SIG-M5 treated with dmso at 0.1 percent for 504 hours (cell line): ENCODE measurements around the gene NCKIPSD.

Experiments used
- DNase-seq: peaks from one replicate; lab custom pipeline; 2025; ENCODE audit not compliant: unreplicated experiment; lab: John Stamatoyannopoulos, UW

The NCKIPSD gene

GRCh38 chr3:48625600-48625999 lies 60.1 kb downstream of the NCKIPSD start:
- no peak for DNase-seq

GRCh38 chr3:48624767-48625166 lies 60.9 kb downstream of the NCKIPSD start:
- DNase-seq = no peak

GRCh38 chr3:48623851-48624547 lies 61.7 kb downstream of the NCKIPSD start:
- DNase-seq = no peak
